ENCODE results near the gene KRTAP4-16.
"Not testable (repeated sequence)": the region's sequence is repeated elsewhere in the genome, so short reads cannot be mapped to it uniquely, and the experiment has no call there.

The KRTAP4-16 gene

DNA sequence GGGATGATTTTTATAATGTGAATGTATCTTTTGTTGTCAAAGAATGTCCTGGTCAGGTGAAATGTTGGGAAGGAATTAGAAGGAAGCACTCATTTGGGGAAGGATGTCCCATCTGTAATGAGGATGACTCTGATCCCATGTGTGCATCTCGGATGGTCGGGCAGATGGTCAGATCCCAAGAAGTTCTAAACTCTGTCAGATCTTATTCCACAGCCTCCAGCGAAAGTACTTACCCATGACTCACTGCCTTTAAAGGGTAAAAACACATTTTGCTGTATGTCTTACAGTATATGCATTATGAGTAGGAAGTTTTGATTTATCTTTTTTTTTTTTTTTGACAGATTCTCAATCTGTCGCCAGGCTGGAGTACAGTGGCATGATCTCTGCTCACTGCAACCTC, 16.7 kb upstream of the KRTAP4-16 start:
- no peak for DNase-seq

GRCh38 chr17:41117846-41118386, 15.9 kb upstream of the KRTAP4-16 start, which contains the start of gene KRTAP4-11:
Gene KRTAP4-11 (minus strand): TSS chr17:41118373. CDS start chr17:41118315, 58 bp downstream.
- DNase-seq, result not testable (repeated sequence)

- no peak for DNase-seq
Observed at GRCh38 chr17:41116297-41116696, 14.3 kb upstream of the KRTAP4-16 start.

GRCh38 chr17:41111151-41111885, 9.3 kb upstream of the KRTAP4-16 start:
- no peak for DNase-seq

GRCh38 chr17:41108728-41109386, 6.8 kb upstream of the KRTAP4-16 start:
- DNase-seq, result not testable (repeated sequence)

- DNase-seq, result no peak
Observed at GRCh38 chr17:41107941-41108450, 6.0 kb upstream of the KRTAP4-16 start.

- not testable (repeated sequence) for DNase-seq
Observed at GRCh38 chr17:41105347-41105746, 3.3 kb upstream of the KRTAP4-16 start, which contains the start of gene KRTAP4-9. Gene KRTAP4-9 (plus strand): TSS chr17:41105389. CDS start chr17:41105389, 0 bp downstream.

DNA sequence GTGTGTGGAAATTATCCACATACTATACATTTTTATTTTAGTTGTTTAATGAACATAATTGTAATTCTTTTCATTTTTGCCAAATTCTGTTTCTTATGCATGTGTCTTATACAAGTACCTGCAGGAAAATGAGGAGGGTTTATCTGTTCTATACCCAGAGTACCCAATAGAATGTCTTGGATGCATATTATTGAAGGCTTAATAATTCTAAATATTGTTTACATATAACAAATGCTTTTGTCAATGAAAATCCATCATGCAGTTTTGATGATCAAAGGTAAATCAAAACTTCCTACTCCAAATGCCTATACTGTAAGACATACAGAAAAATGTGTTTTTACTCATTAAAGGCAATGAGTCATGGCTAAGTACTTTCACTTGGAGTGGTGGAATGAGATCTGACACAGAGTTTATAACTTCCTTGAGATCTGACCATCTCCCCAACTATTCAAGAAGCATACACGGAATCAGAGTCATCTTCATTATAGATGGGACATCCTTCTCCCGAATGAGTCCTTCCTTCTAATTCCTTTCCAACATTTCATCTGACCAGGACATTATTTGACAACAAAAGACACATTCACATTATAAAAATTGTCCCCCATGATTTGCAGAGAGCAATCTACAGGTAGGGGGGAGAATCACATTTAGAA, 2.5 kb upstream of the KRTAP4-16 start:
- DNase-seq, result not testable (repeated sequence)

- DNase-seq, result no peak
Observed at GRCh38 chr17:41103896-41104295, 1.9 kb upstream of the KRTAP4-16 start.

GRCh38 chr17:41099682-41100480, 2.1 kb downstream of the KRTAP4-16 start:
- DNase-seq, result not testable (repeated sequence)

GRCh38 chr17:41098481-41098880, 3.5 kb downstream of the KRTAP4-16 start:
- DNase-seq, result no peak

DNA sequence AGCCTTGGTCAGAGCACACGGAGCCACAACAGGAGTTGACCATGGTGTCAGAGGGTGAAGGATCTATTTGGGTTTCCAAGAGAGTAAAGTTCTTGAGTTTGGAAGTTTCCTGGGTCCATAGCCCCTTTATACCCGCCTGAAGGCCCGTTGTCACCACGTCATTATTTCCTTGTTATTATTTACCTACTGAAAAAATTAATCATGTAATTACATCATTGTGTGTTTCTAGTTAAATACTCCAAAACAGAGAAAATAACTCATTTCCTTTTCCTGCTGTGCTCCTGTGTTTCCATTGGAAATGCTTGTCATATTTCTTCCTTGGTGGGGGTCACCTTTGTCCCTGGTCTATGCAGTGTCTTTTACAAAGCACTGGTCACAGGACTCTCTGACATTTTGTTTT, 4.0 kb downstream of the KRTAP4-16 start, which contains the start of gene KRTAP4-8:
Gene KRTAP4-8, minus strand, starts transcription at position 101 of the 400 bp plus-strand sequence. Its CDS starts 58 bp downstream, at position 43.
- no peak for DNase-seq

DNA sequence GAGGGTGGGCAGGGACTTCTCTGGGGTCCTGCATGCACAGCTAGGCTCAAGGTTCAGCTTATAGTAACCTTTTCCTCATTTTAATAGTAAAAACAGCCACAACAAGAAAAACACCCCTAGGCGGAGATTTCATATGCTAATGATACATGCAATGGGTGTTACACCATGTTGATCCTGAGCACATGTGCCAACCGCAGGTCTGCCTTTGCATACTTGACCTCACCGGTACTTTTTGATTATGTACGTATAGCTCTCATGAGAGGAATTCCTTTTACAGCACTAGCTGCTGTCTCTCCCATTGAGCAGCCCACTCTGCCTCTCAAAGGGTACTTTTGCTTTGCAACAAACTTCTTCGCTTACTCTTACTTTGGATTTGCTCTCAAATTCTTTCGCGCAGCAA, 6.0 kb downstream of the KRTAP4-16 start:
- DNase-seq, result no peak

GRCh38 chr17:41088760-41089352, 13.2 kb downstream of the KRTAP4-16 start:
- DNase-seq, result not testable (repeated sequence)

DNA sequence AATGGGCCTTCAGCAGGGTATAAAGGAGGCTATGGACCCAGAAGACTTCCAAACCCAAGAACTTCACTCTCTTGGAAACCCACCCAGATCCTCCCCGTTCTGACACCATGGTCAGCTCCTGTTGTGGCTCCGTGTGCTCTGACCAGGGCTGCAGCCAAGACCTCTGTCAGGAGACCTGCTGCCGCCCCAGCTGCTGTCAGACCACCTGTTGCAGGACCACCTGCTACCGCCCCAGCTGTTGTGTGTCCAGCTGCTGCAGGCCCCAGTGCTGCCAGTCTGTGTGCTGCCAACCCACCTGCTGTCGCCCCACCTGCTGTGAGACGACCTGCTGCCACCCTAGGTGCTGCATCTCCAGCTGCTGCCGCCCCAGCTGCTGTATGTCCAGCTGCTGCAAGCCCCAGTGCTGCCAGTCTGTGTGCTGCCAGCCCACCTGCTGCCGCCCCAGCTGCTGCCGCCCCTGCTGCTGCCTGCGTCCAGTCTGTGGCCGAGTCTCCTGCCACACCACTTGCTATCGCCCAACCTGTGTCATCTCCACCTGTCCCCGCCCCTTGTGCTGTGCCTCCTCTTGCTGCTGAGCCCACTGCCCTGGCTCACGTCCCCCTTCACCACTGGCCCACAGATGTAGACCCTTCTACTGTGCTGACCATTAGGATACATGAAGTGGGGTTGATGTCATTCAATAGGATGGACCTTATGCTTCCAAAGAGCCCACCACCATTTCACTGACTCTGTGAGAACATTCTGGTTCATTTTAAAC, 17.7 kb downstream of the KRTAP4-16 start, which contains the start of gene KRTAP4-7:
Gene KRTAP4-7, plus strand, starts transcription at position 51 of the 757 bp plus-strand sequence. Its CDS starts 57 bp downstream, at position 108.
- DNase-seq, result not testable (repeated sequence)

- not testable (repeated sequence) for DNase-seq
Observed at GRCh38 chr17:41083427-41083826, 18.6 kb downstream of the KRTAP4-16 start.

GRCh38 chr17:41082626-41083025, 19.4 kb downstream of the KRTAP4-16 start:
- DNase-seq, result no peak

DNA sequence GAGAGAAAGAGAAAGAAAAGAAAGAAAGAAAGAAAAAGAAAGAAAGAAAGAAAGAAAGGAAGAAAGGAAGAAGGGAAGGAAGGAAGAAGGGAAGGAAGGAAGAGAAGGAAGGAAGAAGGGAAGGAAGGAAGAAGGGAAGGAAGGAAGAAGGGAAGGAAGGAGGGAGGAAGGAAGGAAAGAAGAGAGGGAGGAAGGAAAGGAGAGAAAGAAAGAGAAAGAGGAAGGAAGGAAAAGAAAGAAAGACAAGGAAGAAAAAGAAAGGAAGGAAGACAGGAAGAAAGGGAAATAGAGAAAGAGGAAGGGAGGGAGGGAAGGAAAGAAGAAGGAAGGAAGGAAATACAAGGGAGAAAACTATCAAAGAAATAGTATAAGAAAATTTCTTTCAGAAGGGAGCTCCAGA, 25.2 kb downstream of the KRTAP4-16 start:
- DNase-seq, result no peak

DNA sequence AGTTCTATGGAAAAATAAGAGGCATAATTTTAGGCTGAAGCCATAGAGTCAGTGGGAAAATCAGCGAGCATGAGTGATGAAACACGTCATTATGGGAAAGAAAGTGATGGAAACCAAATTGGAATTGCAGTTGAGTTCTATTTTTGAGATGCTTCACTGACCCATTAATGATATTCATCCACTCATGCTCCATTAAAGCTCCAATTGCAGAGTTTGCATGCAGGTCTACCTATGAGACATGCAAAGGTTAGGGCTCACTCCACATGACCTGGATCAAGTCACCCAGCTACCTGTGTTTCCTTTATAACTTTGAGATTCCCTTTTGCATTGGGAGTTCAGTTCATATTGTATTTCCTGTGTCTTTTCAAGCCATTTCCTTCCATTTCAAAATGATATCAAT, 28.3 kb downstream of the KRTAP4-16 start:
- no peak for DNase-seq

DNA sequence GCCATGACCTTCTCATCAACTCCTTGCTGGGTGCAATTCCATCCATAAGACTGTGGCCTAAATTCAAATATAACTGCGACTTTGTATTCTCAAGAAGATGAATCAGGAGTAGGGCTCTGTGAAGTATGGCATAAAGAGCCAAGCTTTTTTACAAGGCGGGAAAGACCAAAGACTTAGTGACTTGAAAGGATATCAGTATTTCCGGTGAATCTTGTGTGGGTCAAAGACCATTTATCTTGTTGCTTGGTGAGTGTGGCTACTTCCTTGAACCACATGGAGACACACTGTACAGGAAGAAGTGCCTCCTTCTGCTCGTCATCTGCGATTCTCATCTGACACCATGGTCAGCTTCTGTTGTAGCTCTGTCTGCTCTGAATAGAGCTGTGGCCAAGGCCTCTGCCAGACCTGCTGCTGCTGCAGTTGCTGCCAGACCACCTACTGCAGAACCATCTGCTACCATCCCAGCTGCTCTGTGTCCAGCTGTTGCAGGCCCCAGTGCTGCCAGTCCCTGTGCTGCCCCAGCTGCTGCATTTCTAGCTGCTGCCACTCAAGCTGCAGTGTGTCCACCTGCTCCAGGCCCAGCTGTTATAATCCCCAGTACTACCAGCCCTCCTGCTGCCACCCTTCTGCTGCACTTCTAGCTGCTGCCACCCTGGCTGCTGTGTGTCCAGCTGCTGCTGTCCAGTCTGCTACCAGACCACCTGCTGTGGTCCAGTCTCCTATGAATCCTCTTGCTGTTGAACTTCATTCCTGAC, 30.2 kb downstream of the KRTAP4-16 start:
- DNase-seq, result no peak

Measured in NCI-H1105 treated with DMSO at 0.1 percent for 48 hours (cell line).